Kidney (tissue), 14 donors: Measurements from ENCODE around the gene DIABLO. TPM values are rescaled to one million over a fixed set of nuclear protein-coding genes. Genes with fewer than 3 reads are reported as not detected.

ENCODE experiments used
- DNase-seq, 5 donors: peaks; one replicate each; pipeline ENCODE4 v3.0.0-alpha.2; 2013 to 2020
- FAIRE-seq: peaks from 2 replicates; lab custom pipeline; 2012; peaks lifted over from hg19 to GRCh38; lab: Jason Lieb, UNC
- H3K27ac ChIP-seq, 2 donors: one replicate each; pipeline ENCODE4 v1.7.0; 2013; ENCODE audit warnings: low read depth in 2 of 2, low read length in 2 of 2, inconsistent platforms in 1 of 2
- H3K27me3 ChIP-seq: one replicate; pipeline ENCODE4 v1.7.1; 2013; ENCODE audit warnings: low read length, inconsistent platforms; ENCODE audit not compliant: control insufficient read depth, insufficient read depth
- H3K36me3 ChIP-seq, 3 donors: one replicate each; pipeline versions ENCODE4 v1.7.0 to v1.7.1; 2013; ENCODE audit warnings: low read length in 3 of 3, control low read depth in 1 of 3, inconsistent platforms in 1 of 3; ENCODE audit not compliant: insufficient read depth in 3 of 3, control insufficient read depth in 2 of 3
- H3K4me1 ChIP-seq, 3 donors: one replicate each; pipeline versions ENCODE4 v1.7.0 to v1.7.1; 2013; ENCODE audit warnings: low read length in 3 of 3, inconsistent platforms in 1 of 3, low read depth in 1 of 3; ENCODE audit not compliant: control insufficient read depth in 2 of 3, insufficient read depth in 2 of 3
- H3K4me3 ChIP-seq, 3 donors: one replicate each; pipeline versions ENCODE4 v1.7.0 to v1.8.1; 2013; ENCODE audit warnings: low read length in 3 of 3, control low read depth in 1 of 3, inconsistent platforms in 1 of 3
- H3K9ac ChIP-seq, 3 donors: one replicate each; pipeline versions ENCODE4 v1.7.0 to v1.7.1; 2013; ENCODE audit warnings: low read length in 3 of 3, control low read depth in 1 of 3, inconsistent platforms in 1 of 3
- H3K9me3 ChIP-seq, 3 donors: one replicate each; pipeline versions ENCODE4 v1.7.0 to v1.7.1; 2013; ENCODE audit warnings: low read length in 3 of 3, control low read depth in 1 of 3, inconsistent platforms in 1 of 3; ENCODE audit not compliant: control insufficient read depth in 2 of 3, insufficient read depth in 1 of 3
- intact Hi-C: fragments of 100-400 bp; cut with DNase I; formaldehyde crosslinking; loops from one replicate; pipeline ENCODE4 v1.11.1; 2022
- polyA plus RNA-seq: library from polyadenylated mRNA; stranded (reverse); fragments of 350-450 nt; fragmentation: Illumina TruSeq; extraction: RNeasy Lipid Tissue Mini Kit (QIAGEN cat#74804); gene quantifications from one replicate; pipeline ENCODE4 v1.2.3, GENCODE V29; 2014; ENCODE audit warnings: low read depth, low replicate concordance; ENCODE audit not compliant: insufficient read depth
- total RNA-seq: library from RNA; stranded (reverse); fragmentation: NEBNext Ultra II Directional; extraction: Animal tissue kit (Norgen Biotek cat#: 25700); gene quantifications from one replicate; pipeline ENCODE4 v1.2.1, GENCODE V29; 2021
- TF ChIP-seq, protein P1 (sequence below): IDR thresholded peaks from 3 replicates; pipeline ENCODE4 v1.5.1; 2012; ENCODE audit warnings: mild to moderate bottlenecking, moderate library complexity, borderline replicate concordance; ENCODE audit not compliant: insufficient read depth; ENCODE audit errors: extremely low read depth
- donor health status: control.
- donor health status: control.
- donor health status: control.
- donor health status: control.
- donor health status: control.
- donor health status: DM: yes; HTN: yes; CAD: no.
- donor health status: Normal renal cell carcinoma (clear cell type).

DIABLO gene
- total and polyA plus RNA-seq, 2 donors from 2014 or later = 43.7 to 97.7 TPM

DNA sequence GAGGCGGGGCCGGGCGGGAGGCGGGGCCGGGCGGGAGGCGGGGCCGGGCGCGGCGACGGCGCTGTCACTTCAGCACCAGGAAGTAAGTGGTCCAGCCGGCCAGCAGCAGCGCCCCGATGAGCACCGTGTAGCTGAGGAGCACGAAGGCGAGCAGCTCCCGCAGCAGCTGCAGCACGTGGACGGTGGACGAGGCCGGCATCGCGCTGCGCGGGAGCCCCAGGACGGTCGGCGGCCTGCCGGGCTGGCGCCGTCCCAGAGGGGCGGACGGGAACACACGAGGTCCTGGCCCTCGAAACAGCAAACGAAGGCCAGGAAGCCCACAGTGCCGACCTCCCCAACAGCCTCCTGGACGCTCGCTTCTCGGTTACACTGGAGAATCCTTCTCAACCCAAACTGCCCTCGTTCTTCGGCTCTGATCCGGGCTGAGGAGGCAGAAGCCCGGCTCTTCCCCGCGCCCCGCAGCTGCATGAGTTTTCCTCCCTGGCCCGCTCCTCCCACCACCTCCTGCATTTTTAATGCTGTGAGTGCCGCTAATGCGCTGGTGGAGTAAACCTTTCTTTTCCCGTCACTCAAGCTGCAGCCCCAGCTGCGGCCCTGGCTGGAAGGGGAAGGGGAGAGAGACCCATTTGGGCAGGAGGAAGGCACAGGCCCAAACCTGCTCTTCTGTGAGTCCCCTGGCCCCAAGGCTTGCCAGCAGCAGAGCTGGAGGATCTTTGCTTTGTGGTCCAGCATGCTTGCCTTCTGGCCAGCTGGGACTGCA, 694 bp upstream of the DIABLO start:
- no peak overlapping the region for H3K9ac ChIP-seq
- H3K4me1 ChIP-seq = peaks cover 0 to 15% (median 0%) of the 10 kb centered on the region in 3 donors
- H3K36me3 ChIP-seq = peaks cover 0 to 43% (median 11%) of the 10 kb centered on the region in 3 donors
- FAIRE-seq (no peak), DNase-seq (peak in 2 of 5 donors; percentile 53 to 74)
- TF ChIP-seq, protein P1, sequence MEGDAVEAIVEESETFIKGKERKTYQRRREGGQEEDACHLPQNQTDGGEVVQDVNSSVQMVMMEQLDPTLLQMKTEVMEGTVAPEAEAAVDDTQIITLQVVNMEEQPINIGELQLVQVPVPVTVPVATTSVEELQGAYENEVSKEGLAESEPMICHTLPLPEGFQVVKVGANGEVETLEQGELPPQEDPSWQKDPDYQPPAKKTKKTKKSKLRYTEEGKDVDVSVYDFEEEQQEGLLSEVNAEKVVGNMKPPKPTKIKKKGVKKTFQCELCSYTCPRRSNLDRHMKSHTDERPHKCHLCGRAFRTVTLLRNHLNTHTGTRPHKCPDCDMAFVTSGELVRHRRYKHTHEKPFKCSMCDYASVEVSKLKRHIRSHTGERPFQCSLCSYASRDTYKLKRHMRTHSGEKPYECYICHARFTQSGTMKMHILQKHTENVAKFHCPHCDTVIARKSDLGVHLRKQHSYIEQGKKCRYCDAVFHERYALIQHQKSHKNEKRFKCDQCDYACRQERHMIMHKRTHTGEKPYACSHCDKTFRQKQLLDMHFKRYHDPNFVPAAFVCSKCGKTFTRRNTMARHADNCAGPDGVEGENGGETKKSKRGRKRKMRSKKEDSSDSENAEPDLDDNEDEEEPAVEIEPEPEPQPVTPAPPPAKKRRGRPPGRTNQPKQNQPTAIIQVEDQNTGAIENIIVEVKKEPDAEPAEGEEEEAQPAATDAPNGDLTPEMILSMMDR = no peak
- peak overlapping the region in 2 of 3 donors; percentile 52 to 53 for H3K4me3 ChIP-seq
- no peaks in the 10 kb centered on the region for H3K27me3 ChIP-seq
- H3K27ac ChIP-seq = no peak overlapping the region
- intact Hi-C loops = no loop called here
- no peaks in the 10 kb centered on the region for H3K9me3 ChIP-seq

DNA sequence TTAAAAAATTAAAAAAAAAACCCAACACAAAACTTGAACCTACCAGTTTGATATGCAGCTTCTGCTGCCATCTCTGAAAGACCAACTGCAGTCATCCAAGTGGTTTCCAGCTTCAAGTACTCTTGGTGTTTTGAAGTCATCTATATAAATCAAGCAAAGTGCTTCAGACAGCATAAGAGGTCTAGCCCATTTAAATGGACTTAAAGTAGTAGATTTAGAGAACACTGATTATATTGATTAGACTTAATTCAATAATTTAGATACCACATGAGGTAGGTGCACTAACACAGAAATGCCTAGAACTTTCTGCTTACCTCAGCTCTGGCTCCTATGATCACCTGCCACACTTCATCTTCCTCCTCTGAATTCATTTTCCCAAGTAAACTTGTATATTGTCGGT, 9.4 kb downstream of the DIABLO start:
- H3K36me3 ChIP-seq = peaks cover 14 to 58% (median 19%) of the 10 kb centered on the region in 3 donors
- no peaks in the 10 kb centered on the region for H3K27me3 ChIP-seq
- H3K4me3 ChIP-seq = no peak overlapping the region
- H3K4me1 ChIP-seq = no peaks in the 10 kb centered on the region
- FAIRE-seq = no peak
- H3K9ac ChIP-seq = no peak overlapping the region
- TF ChIP-seq, protein P1 = no peak
- intact Hi-C loops = no loop called here
- no peak for DNase-seq
- H3K27ac ChIP-seq = no peak overlapping the region
- no peaks in the 10 kb centered on the region for H3K9me3 ChIP-seq

DNA sequence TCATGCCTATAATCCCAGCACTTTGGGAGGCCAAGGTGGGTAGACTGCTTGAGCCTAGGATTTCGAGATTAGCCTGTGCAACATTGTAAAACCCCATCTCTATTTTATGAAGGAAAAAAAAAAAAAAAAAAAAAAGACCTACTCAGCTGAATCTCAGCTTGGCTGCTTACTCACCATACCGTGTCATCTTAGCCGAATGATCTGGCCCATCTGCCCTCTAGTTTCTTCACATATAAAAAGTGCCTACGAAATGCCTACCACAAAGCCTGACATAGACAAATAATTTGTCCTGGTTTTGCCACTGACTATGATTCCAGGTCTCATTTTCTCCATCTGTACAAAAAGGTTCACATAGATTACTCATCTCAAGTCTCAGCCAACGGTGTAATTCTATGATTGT, 10.1 kb downstream of the DIABLO start:
- Histone ChIP-seq H3K9me3 (no peaks in the 10 kb centered on the region), H3K27ac (no peak overlapping the region), H3K9ac (no peak overlapping the region), H3K4me3 (no peak overlapping the region), H3K27me3 (no peaks in the 10 kb centered on the region), H3K36me3 (peaks cover 14 to 56% (median 17%) of the 10 kb centered on the region in 3 donors), H3K4me1 (no peaks in the 10 kb centered on the region)
- FAIRE-seq (no peak), DNase-seq (no peak)
- TF ChIP-seq, protein P1 = no peak
- intact Hi-C loops = no loop called here
